ENCODE data around the gene ORC6.

The ORC6 gene, protein sequence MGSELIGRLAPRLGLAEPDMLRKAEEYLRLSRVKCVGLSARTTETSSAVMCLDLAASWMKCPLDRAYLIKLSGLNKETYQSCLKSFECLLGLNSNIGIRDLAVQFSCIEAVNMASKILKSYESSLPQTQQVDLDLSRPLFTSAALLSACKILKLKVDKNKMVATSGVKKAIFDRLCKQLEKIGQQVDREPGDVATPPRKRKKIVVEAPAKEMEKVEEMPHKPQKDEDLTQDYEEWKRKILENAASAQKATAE

GRCh38 chr16:46689365-46690280 lies at the start of gene ORC6:
TSS of gene ORC6 (plus strand) at chr16:46689659. CDS start at chr16:46689706, 47 bp downstream.
- TF ChIP-seq, protein P1, sequence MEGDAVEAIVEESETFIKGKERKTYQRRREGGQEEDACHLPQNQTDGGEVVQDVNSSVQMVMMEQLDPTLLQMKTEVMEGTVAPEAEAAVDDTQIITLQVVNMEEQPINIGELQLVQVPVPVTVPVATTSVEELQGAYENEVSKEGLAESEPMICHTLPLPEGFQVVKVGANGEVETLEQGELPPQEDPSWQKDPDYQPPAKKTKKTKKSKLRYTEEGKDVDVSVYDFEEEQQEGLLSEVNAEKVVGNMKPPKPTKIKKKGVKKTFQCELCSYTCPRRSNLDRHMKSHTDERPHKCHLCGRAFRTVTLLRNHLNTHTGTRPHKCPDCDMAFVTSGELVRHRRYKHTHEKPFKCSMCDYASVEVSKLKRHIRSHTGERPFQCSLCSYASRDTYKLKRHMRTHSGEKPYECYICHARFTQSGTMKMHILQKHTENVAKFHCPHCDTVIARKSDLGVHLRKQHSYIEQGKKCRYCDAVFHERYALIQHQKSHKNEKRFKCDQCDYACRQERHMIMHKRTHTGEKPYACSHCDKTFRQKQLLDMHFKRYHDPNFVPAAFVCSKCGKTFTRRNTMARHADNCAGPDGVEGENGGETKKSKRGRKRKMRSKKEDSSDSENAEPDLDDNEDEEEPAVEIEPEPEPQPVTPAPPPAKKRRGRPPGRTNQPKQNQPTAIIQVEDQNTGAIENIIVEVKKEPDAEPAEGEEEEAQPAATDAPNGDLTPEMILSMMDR (IDR thresholded peaks at IDR 0.05; ENCODE audit: extremely low read depth, missing control alignments): peak; percentile 45
- peak; percentile 97 for DNase-seq (ENCODE audit: low spot score)

GRCh38 chr16:46648656-46649055 lies 40.8 kb upstream of the ORC6 start:
- TF ChIP-seq, protein P1 (IDR thresholded peaks at IDR 0.05; ENCODE audit: extremely low read depth, missing control alignments): no peak
- DNase-seq (ENCODE audit: low spot score): no peak

- TF ChIP-seq, protein P1 (IDR thresholded peaks at IDR 0.05; ENCODE audit: extremely low read depth, missing control alignments): no peak
- no peak for DNase-seq (ENCODE audit: low spot score)
These were observed 39.7 kb upstream of the ORC6 start for GRCh38 chr16:46649588-46650253.

DNA sequence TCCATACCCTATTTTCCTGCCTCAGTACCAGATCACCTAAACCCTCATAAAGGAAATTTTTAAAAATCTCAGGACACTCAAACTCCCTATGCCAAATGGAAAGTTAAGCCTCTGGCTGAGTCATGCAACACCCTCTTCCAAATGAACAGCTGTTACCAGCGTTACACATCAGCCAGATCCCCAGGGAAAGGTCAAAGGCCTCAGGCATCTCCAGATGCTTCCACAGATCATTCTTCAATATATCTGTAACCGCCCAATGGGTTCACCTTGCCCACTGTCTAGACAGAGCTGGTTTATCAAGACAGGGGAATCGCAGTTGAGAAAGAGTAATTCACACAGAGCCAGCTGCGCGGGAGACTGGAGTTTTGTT lies 39.2 kb upstream of the ORC6 start:
- TF ChIP-seq, protein P1 (IDR thresholded peaks at IDR 0.05; ENCODE audit: extremely low read depth, missing control alignments): no peak
- no peak for DNase-seq (ENCODE audit: low spot score)

- TF ChIP-seq, protein P1 (IDR thresholded peaks at IDR 0.05; ENCODE audit: extremely low read depth, missing control alignments): no peak
These were observed 38.2 kb upstream of the ORC6 start for GRCh38 chr16:46651305-46651704.

DNA sequence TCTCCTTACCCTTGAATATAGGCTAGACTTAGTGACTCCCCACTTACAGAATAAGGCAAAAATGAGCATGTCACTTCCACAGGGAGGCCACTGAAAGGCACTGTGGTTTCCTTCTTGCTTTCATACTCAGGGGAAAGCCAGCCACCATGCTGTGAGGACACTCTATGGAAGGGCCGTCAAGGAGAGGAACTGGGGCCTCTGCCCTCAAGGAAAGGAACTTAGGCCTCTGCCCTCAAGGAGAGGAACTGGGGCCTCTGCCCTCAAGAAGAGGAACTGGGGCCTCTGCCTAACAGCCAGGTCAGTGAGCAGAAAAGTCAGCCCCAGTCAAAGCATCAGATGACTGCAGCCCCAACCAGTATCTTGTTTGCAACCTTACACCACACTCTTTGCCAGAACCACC lies 30.5 kb upstream of the ORC6 start:
- TF ChIP-seq, protein P1 (IDR thresholded peaks at IDR 0.05; ENCODE audit: extremely low read depth, missing control alignments): no peak
- DNase-seq (ENCODE audit: low spot score): peak; percentile 77

More at GRCh38 chr16:46651305-46651704, 38.2 kb upstream of the ORC6 start:
- no peak for DNase-seq (ENCODE audit: low spot score)

Measured in GM20000 (cell line).